Karpas-422 (cell line): Measurements from ENCODE around the gene TMEM26. TPM values are rescaled to one million over a fixed set of nuclear protein-coding genes. Genes with fewer than 3 reads are reported as not detected.

Source experiments
- DNase-seq: peaks from one replicate; pipeline ENCODE4 v3.0.0-alpha.2; 2015
- H2AFZ ChIP-seq: fragments of 200-600 bp; sonication (generic); 2 replicates; pipeline ENCODE4 v1.6.1; 2014; ENCODE audit warnings: antibody characterized with exemption, low read length, mixed read lengths
- H3K27ac ChIP-seq: fragments of 200-600 bp; sonication (generic); 2 replicates; pipeline ENCODE4 v1.5.1; 2014; ENCODE audit warnings: mild to moderate bottlenecking, low read length, moderate library complexity
- H3K27me3 ChIP-seq: fragments of 200-600 bp; sonication (generic); 2 replicates; pipeline ENCODE4 v1.6.1; 2014; ENCODE audit warnings: low read length, mixed read lengths
- H3K36me3 ChIP-seq: fragments of 200-600 bp; sonication (generic); 2 replicates; pipeline ENCODE4 v1.6.1; 2014; ENCODE audit warnings: low read length, mixed read lengths; ENCODE audit not compliant: insufficient read depth
- H3K4me1 ChIP-seq: fragments of 200-600 bp; sonication (generic); 2 replicates; pipeline ENCODE4 v1.6.1; 2014; ENCODE audit warnings: mild to moderate bottlenecking, low read length, mixed read lengths
- H3K4me2 ChIP-seq: fragments of 200-600 bp; sonication (generic); 2 replicates; pipeline ENCODE4 v1.6.1; 2014; ENCODE audit warnings: low read length, low read depth, mild to moderate bottlenecking; ENCODE audit not compliant: poor library complexity, severe bottlenecking
- H3K4me3 ChIP-seq: fragments of 200-600 bp; sonication (generic); 2 replicates; pipeline ENCODE4 v1.5.1; 2014; ENCODE audit warnings: mild to moderate bottlenecking, antibody characterized with exemption, low read length, mixed read lengths
- H3K79me2 ChIP-seq: fragments of 200-600 bp; sonication (generic); 2 replicates; pipeline ENCODE4 v1.6.1; 2014; ENCODE audit warnings: mild to moderate bottlenecking, low read length, mixed read lengths
- H3K9ac ChIP-seq: fragments of 200-600 bp; sonication (generic); 2 replicates; pipeline ENCODE4 v1.6.0; 2014; ENCODE audit warnings: low read length
- H3K9me2 ChIP-seq: fragments of 200-600 bp; sonication (generic), shearing (Covaris generic); replicated peaks from 2 replicates; pipeline ENCODE4 v1.6.0; 2014; ENCODE audit warnings: mild to moderate bottlenecking, low read length, moderate library complexity; ENCODE audit not compliant: insufficient read depth
- H3K9me3 ChIP-seq: fragments of 300-700, 200-600 bp; sonication (generic); 2 replicates; pipeline ENCODE4 v1.6.1; 2014; ENCODE audit warnings: low read length, mixed read lengths
- H4K20me1 ChIP-seq: fragments of 200-600 bp; sonication (generic); 2 replicates; pipeline ENCODE4 v1.6.1; 2014; ENCODE audit warnings: mild to moderate bottlenecking, antibody characterized with exemption, low read length, low read depth; ENCODE audit not compliant: insufficient read depth
- total RNA-seq: library from RNA; depleted of rRNA; stranded (reverse); fragments of >200 nt; shearing (Covaris generic); gene quantifications from 2 replicates; pipeline ENCODE4 v1.2.3, GENCODE V29; 2014; ENCODE audit warnings: low replicate concordance

Gene TMEM26
- total RNA-seq, 1 experiment from 2014 or later = not detected

- DNase-seq = no peak
These were observed 37.4 kb downstream of the TMEM26 start for GRCh38 chr10:61415824-61416223.

DNA sequence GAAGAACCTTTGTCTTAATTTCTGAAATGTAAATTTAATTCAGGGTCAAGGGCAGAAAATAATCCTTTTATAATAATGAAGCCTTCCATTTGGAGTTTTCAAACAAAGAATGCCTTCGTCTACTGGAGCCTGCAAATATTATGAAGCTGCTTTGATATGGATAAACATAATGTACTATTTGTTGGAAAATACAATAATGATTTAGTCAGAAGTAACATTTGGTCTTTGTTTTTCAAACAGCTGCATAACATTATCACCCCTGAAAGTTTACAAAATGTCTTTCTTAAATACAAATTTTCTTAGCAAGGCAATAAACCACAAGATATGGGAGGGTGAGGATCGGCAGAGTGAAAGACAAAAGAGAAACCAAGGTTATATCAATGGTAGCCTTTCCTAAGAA lies 41.5 kb downstream of the TMEM26 start:
- Histone ChIP-seq H2AFZ (no peak overlapping the region), H3K4me1 (no peaks in the 10 kb centered on the region), H3K4me3 (no peak overlapping the region), H3K27me3 (no peaks in the 10 kb centered on the region), H3K9me2 (no peaks in the 10 kb centered on the region), H3K79me2 (no peaks in the 10 kb centered on the region), H3K9ac (no peak overlapping the region), H4K20me1 (no peaks in the 10 kb centered on the region), H3K36me3 (no peaks in the 10 kb centered on the region), H3K9me3 (no peaks in the 10 kb centered on the region), H3K27ac (no peak overlapping the region), H3K4me2 (no peak overlapping the region)
- DNase-seq = no peak

More at GRCh38 chr10:61415824-61416223, 37.4 kb downstream of the TMEM26 start:
- Histone ChIP-seq H3K36me3 (no peaks in the 10 kb centered on the region), H3K4me2 (no peak overlapping the region), H3K27me3 (no peaks in the 10 kb centered on the region), H4K20me1 (no peaks in the 10 kb centered on the region), H3K4me1 (no peaks in the 10 kb centered on the region), H3K27ac (no peak overlapping the region), H3K9ac (no peak overlapping the region), H3K79me2 (no peaks in the 10 kb centered on the region), H2AFZ (no peak overlapping the region), H3K9me3 (no peaks in the 10 kb centered on the region), H3K4me3 (no peak overlapping the region), H3K9me2 (no peaks in the 10 kb centered on the region)

DNA sequence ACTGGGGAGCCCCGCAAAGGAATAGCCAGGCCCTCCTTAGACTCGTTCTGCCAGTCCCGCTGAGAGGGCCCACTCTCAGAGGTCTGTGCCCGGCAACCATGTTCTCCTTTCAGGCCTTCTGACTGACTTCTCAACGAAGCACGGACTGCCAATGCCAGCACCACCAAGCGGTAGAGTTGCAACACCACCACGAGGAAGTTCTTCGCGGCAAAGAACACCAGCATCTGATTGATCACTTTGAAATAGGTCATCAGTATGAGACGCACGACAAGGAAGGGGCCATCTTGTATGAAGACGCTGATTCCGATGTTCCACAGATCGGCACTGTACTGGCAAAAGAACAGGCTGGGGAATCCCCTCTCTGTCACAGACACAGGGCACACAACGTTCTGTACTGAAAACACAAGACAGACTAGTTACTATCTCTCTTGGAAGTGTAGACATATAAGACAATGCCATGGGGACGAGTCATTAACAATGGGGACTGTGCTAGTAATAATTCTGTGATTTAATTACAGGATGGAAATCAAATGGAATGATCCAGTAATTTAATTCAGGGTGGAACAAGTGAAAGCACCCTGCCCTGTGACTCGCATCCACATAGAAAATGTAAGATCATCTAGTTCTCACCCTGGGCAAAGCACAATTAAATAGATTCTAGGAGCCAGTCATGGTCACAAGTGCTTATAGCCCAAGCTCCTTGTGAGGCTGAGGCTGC lies 42.7 kb downstream of the TMEM26 start:
- H4K20me1 ChIP-seq = no peaks in the 10 kb centered on the region
- DNase-seq = no peak
- H2AFZ ChIP-seq = no peak overlapping the region
- no peak overlapping the region for H3K4me2 ChIP-seq
- no peak overlapping the region for H3K4me3 ChIP-seq
- no peaks in the 10 kb centered on the region for H3K36me3 ChIP-seq
- H3K9me2 ChIP-seq = no peaks in the 10 kb centered on the region
- H3K9me3 ChIP-seq = no peaks in the 10 kb centered on the region
- H3K79me2 ChIP-seq = no peaks in the 10 kb centered on the region
- H3K9ac ChIP-seq = no peak overlapping the region
- H3K27me3 ChIP-seq = no peaks in the 10 kb centered on the region
- no peak overlapping the region for H3K27ac ChIP-seq
- H3K4me1 ChIP-seq = no peaks in the 10 kb centered on the region

DNA sequence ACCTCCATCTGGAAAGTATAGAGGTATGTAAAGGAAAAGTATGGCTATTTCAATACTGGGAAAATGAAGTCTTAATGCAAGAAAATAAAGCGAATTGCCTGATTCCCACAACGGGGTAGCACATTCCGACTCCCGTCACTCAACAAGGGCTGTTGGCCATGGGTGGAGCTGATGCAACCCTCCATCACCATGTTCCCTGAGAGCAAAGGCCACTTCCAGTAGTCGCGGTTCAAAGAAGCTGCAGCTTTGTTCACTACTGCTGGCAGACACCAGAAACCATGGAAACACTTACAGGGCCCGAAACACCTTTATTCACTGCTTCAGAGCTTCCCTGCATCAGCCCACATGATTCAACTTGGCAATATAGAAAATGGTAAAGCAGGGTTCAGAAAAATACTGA lies 44.0 kb downstream of the TMEM26 start:
- Histone ChIP-seq H3K9me3 (no peaks in the 10 kb centered on the region), H3K9ac (no peak overlapping the region), H3K4me1 (no peaks in the 10 kb centered on the region), H3K27ac (no peak overlapping the region), H3K4me2 (no peak overlapping the region), H3K36me3 (no peaks in the 10 kb centered on the region), H4K20me1 (no peaks in the 10 kb centered on the region), H3K79me2 (no peaks in the 10 kb centered on the region), H3K27me3 (no peaks in the 10 kb centered on the region), H3K4me3 (no peak overlapping the region), H3K9me2 (no peaks in the 10 kb centered on the region), H2AFZ (no peak overlapping the region)
- DNase-seq = no peak

- Histone ChIP-seq H3K4me1 (no peaks in the 10 kb centered on the region), H3K9me3 (no peaks in the 10 kb centered on the region), H3K9ac (no peak overlapping the region), H3K79me2 (no peaks in the 10 kb centered on the region), H3K27me3 (no peaks in the 10 kb centered on the region), H3K27ac (no peak overlapping the region), H4K20me1 (no peaks in the 10 kb centered on the region), H3K4me3 (no peak overlapping the region), H3K4me2 (no peak overlapping the region), H3K36me3 (no peaks in the 10 kb centered on the region), H3K9me2 (no peaks in the 10 kb centered on the region), H2AFZ (no peak overlapping the region)
- DNase-seq = no peak
These were observed 45.1 kb downstream of the TMEM26 start for GRCh38 chr10:61408105-61408504.

DNA sequence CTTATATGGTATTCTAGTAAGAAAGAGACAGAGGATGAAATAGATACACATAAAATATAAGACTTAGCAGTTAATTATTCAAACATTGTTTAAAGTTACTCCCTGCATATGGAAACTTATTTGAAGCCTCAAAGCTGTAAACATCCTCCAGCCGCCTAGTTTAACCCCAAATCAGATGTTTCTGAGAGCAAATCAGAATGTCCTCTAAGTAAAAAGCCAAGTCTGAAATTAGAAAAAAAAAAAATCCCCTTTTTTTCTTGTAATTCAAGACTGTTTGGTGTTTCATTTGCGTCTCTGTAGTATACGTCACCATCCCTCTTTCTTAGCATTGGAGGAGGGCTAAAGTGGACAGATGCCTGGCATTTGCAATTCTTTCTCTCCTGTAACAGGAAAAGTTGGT lies 46.4 kb downstream of the TMEM26 start:
- DNase-seq = no peak
- H3K9me2 ChIP-seq = no peaks in the 10 kb centered on the region
- H4K20me1 ChIP-seq = no peaks in the 10 kb centered on the region
- H3K9me3 ChIP-seq = no peaks in the 10 kb centered on the region
- no peak overlapping the region for H2AFZ ChIP-seq
- no peak overlapping the region for H3K4me2 ChIP-seq
- H3K27ac ChIP-seq = no peak overlapping the region
- H3K27me3 ChIP-seq = no peaks in the 10 kb centered on the region
- H3K79me2 ChIP-seq = no peaks in the 10 kb centered on the region
- H3K9ac ChIP-seq = no peak overlapping the region
- H3K4me3 ChIP-seq = no peak overlapping the region
- H3K36me3 ChIP-seq = no peaks in the 10 kb centered on the region
- H3K4me1 ChIP-seq = no peaks in the 10 kb centered on the region

DNA sequence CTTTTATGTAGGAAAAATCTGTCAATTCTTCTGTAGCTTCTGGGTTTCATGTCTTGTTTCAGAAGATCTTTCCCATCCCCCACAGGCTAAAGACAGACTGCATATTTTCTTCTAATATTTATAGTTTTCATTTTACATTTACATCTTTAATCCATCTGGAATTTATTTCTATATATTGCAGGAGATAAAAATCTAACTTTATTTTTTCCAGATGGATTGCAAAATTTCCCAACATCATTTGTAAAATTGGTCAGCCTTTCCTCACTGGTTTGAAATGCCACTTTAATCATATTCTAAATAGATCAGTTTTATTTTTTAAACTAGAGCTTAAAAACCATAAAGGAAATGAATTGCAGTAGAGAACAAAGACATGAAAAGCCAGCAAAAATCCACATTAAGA lies 46.9 kb downstream of the TMEM26 start:
- Histone ChIP-seq H3K27me3 (no peaks in the 10 kb centered on the region), H4K20me1 (no peaks in the 10 kb centered on the region), H3K9me2 (no peaks in the 10 kb centered on the region), H3K4me3 (no peak overlapping the region), H3K27ac (no peak overlapping the region), H3K79me2 (no peaks in the 10 kb centered on the region), H3K4me2 (no peak overlapping the region), H3K36me3 (no peaks in the 10 kb centered on the region), H3K4me1 (no peaks in the 10 kb centered on the region), H3K9me3 (no peaks in the 10 kb centered on the region), H2AFZ (no peak overlapping the region), H3K9ac (no peak overlapping the region)
- no peak for DNase-seq

- Histone ChIP-seq H2AFZ (no peak overlapping the region), H3K4me1 (no peaks in the 10 kb centered on the region), H3K9ac (no peak overlapping the region), H3K9me3 (no peaks in the 10 kb centered on the region), H3K27ac (no peak overlapping the region), H4K20me1 (no peaks in the 10 kb centered on the region), H3K4me3 (no peak overlapping the region), H3K79me2 (no peaks in the 10 kb centered on the region), H3K9me2 (no peaks in the 10 kb centered on the region), H3K36me3 (no peaks in the 10 kb centered on the region), H3K27me3 (no peaks in the 10 kb centered on the region), H3K4me2 (no peak overlapping the region)
- no peak for DNase-seq
These were observed 48.4 kb downstream of the TMEM26 start for GRCh38 chr10:61404751-61405150.
